Peyer's patch (tissue), 4 donors: Measurements from ENCODE around the gene FANCE. TPM values are rescaled to one million over a fixed set of nuclear protein-coding genes. Genes with fewer than 3 reads are reported as not detected.

Source experiments
- DNase-seq, 3 donors: peaks; one replicate each; pipeline ENCODE4 v3.0.0-alpha.2; 2017 to 2019
- H3K27ac ChIP-seq, 4 donors: fragments of 200-600 bp; sonication (generic); one replicate each; pipeline ENCODE4 v1.5.1; 2016 to 2019
- H3K27me3 ChIP-seq, 2 donors: fragments of 200-600 bp; sonication (generic); one replicate each; pipeline ENCODE4 v1.5.1; 2019
- H3K36me3 ChIP-seq, 3 donors: fragments of 200-600 bp; sonication (generic); one replicate each; pipeline ENCODE4 v1.5.1; 2016 to 2019
- H3K4me1 ChIP-seq, 4 donors: fragments of 200-600 bp; sonication (generic); one replicate each; pipeline ENCODE4 v1.5.1; 2016 to 2019
- H3K4me3 ChIP-seq, 4 donors: fragments of 200-600 bp; sonication (generic); 1 replicate in 3 of 4; 2 replicates in 1 of 4; pipeline ENCODE4 v1.5.1; 2016 to 2019; ENCODE audit warnings: mild to moderate bottlenecking in 1 of 4
- H3K9me3 ChIP-seq, 4 donors: fragments of 200-600 bp; sonication (generic); one replicate each; pipeline ENCODE4 v1.5.1; 2016 to 2019; ENCODE audit warnings: mild to moderate bottlenecking in 1 of 4
- CTCF ChIP-seq, 6 experiments: fragments of 450-650 bp in 4 of 6; fragments of 200-600 bp in 2 of 6; sonication (generic) in 1 of 6; IDR thresholded peaks; one replicate each; pipeline ENCODE4 v1.5.1; 2017 to 2019; ENCODE audit warnings: antibody characterized with exemption in 6 of 6, mild to moderate bottlenecking in 3 of 6, moderate library complexity in 1 of 6
- POLR2A ChIP-seq, 2 donors: fragments of 450-650 bp; IDR thresholded peaks; one replicate each; pipeline ENCODE4 v1.5.1; 2017; ENCODE audit warnings: antibody characterized with exemption in 2 of 2, mild to moderate bottlenecking in 2 of 2, moderate library complexity in 2 of 2
- total RNA-seq, 4 donors: library from RNA; depleted of rRNA; stranded (reverse); fragments of >200 nt; gene quantifications; one replicate each; pipeline ENCODE4 v1.1.0, GENCODE V29; 2016

The FANCE gene
- total RNA-seq, 4 donors from 2014 or later, result 1.8 to 7.4 (median 4.2) TPM

- peak overlapping the region; percentile 81 to 99 (median 91) for H3K4me3 ChIP-seq
- no peaks in the 10 kb centered on the region for H3K27me3 ChIP-seq
- H3K4me1 ChIP-seq, result peaks cover 0 to 29% (median 8%) of the 10 kb centered on the region in 4 donors
- H3K27ac ChIP-seq, result peak overlapping the region in 3 of 4 donors; percentile 80 to 99 (median 98)
- TF ChIP-seq CTCF (IDR thresholded peaks at IDR 0.05) (no peak), POLR2A (IDR thresholded peaks at IDR 0.05) (no peak)
- H3K36me3 ChIP-seq, result no peaks in the 10 kb centered on the region
- peak in 1 of 3 donors; percentile 40 for DNase-seq
- H3K9me3 ChIP-seq, result no peaks in the 10 kb centered on the region
Observed at GRCh38 chr6:35498422-35499067, 46.4 kb downstream of the FANCE start.

GRCh38 chr6:35499372-35499771, 47.2 kb downstream of the FANCE start:
- H3K4me3 ChIP-seq, result no peak overlapping the region
- no peak for DNase-seq
- no peaks in the 10 kb centered on the region for H3K9me3 ChIP-seq
- no peaks in the 10 kb centered on the region for H3K27me3 ChIP-seq
- H3K27ac ChIP-seq, result no peak overlapping the region
- peaks cover 0 to 24% (median 6%) of the 10 kb centered on the region in 4 donors for H3K4me1 ChIP-seq
- H3K36me3 ChIP-seq, result no peaks in the 10 kb centered on the region
- TF ChIP-seq CTCF (IDR thresholded peaks at IDR 0.05) (no peak), POLR2A (IDR thresholded peaks at IDR 0.05) (no peak)

GRCh38 chr6:35500782-35501181, 48.6 kb downstream of the FANCE start:
- Histone ChIP-seq H3K4me1 (peaks cover 0 to 12% (median 6%) of the 10 kb centered on the region in 4 donors), H3K27ac (no peak overlapping the region), H3K36me3 (no peaks in the 10 kb centered on the region), H3K9me3 (no peaks in the 10 kb centered on the region), H3K4me3 (no peak overlapping the region), H3K27me3 (no peaks in the 10 kb centered on the region)
- no peak for DNase-seq
- TF ChIP-seq POLR2A (IDR thresholded peaks at IDR 0.05), result no peak
- no peak for TF ChIP-seq CTCF (IDR thresholded peaks at IDR 0.05)

- peaks cover 0 to 11% (median 3%) of the 10 kb centered on the region in 4 donors for H3K4me1 ChIP-seq
- no peak for TF ChIP-seq CTCF (IDR thresholded peaks at IDR 0.05)
- no peak for TF ChIP-seq POLR2A (IDR thresholded peaks at IDR 0.05)
- no peak overlapping the region for H3K27ac ChIP-seq
- DNase-seq, result no peak
- H3K9me3 ChIP-seq, result no peaks in the 10 kb centered on the region
- H3K27me3 ChIP-seq, result no peaks in the 10 kb centered on the region
- no peaks in the 10 kb centered on the region for H3K36me3 ChIP-seq
- no peak overlapping the region for H3K4me3 ChIP-seq
Observed at GRCh38 chr6:35501784-35502183, 49.6 kb downstream of the FANCE start.

GRCh38 chr6:35503534-35503933, 51.4 kb downstream of the FANCE start:
- no peaks in the 10 kb centered on the region for H3K36me3 ChIP-seq
- H3K4me3 ChIP-seq, result no peak overlapping the region
- no peak overlapping the region for H3K27ac ChIP-seq
- H3K9me3 ChIP-seq, result no peaks in the 10 kb centered on the region
- no peaks in the 10 kb centered on the region for H3K27me3 ChIP-seq
- H3K4me1 ChIP-seq, result peaks cover 0 to under 1% (median 0%) of the 10 kb centered on the region in 4 donors
- TF ChIP-seq CTCF (IDR thresholded peaks at IDR 0.05) (no peak), POLR2A (IDR thresholded peaks at IDR 0.05) (no peak)
- DNase-seq, result no peak
